ENCODE measurements around the gene SNTG2.

DNA sequence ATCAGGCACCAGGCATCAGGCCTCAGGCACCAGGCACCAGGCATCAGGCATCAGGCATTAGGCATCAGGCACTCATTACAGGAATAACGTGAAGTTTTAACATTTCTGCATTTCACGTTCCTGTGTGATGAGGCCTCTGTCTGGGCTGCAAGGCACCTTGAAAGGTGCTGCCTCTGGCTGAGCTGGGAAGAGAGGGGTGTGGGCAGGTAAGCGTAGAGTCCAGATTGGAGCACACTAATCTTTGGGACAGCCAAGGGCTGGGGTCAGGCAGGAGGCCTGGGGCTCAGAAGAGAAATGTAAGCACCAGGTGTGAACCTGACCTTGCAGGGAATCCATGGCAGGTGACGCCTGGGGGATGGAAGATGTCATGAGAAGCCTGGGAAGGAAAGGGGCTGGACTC, 25.3 kb upstream of the SNTG2 start:
- TF ChIP-seq, protein P1, sequence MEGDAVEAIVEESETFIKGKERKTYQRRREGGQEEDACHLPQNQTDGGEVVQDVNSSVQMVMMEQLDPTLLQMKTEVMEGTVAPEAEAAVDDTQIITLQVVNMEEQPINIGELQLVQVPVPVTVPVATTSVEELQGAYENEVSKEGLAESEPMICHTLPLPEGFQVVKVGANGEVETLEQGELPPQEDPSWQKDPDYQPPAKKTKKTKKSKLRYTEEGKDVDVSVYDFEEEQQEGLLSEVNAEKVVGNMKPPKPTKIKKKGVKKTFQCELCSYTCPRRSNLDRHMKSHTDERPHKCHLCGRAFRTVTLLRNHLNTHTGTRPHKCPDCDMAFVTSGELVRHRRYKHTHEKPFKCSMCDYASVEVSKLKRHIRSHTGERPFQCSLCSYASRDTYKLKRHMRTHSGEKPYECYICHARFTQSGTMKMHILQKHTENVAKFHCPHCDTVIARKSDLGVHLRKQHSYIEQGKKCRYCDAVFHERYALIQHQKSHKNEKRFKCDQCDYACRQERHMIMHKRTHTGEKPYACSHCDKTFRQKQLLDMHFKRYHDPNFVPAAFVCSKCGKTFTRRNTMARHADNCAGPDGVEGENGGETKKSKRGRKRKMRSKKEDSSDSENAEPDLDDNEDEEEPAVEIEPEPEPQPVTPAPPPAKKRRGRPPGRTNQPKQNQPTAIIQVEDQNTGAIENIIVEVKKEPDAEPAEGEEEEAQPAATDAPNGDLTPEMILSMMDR (IDR thresholded peaks at IDR 0.05) = no peak
- TF ChIP-seq POLR2A (IDR thresholded peaks at IDR 0.05) = no peak
